WTC11 (cell line): Measurements from ENCODE around the gene GOLPH3. TPM values are rescaled to one million over a fixed set of nuclear protein-coding genes. Genes with fewer than 3 reads are reported as not detected.

ENCODE experiments used
- ATAC-seq: fragments of 200-7000 bp; cut with Tn5 transposase; 2 replicates; pipeline ENCODE4 v1.10.0; 2021; ENCODE audit warnings: mild to moderate bottlenecking, moderate library complexity
- CTCF ChIA-PET: fragments of 300-600 bp; sonication (Branson Sonifier 250); formaldehyde crosslinking; loops from one replicate; lab custom pipeline; 2021; ENCODE audit warnings: antibody characterized with exemption; lab: Charles Lee
- POLR2A ChIA-PET: fragments of 350-600 bp; sonication (Branson Sonifier 250); formaldehyde crosslinking; loops from one replicate; lab custom pipeline; 2021; ENCODE audit warnings: antibody characterized with exemption; lab: Charles Lee
- DNase-seq: peaks from one replicate; pipeline ENCODE4 v3.0.0; 2021; ENCODE audit warnings: low spot score
- H3K27ac Mint-ChIP-seq: 2 replicates; pipeline ENCODE4 v1.8.0; 2021; ENCODE audit warnings: mixed read lengths
- H3K27me3 Mint-ChIP-seq: 2 replicates; pipeline ENCODE4 v1.8.0; 2021; ENCODE audit warnings: low read depth, mild to moderate bottlenecking, moderate library complexity, mixed read lengths
- H3K36me3 Mint-ChIP-seq: 2 replicates; pipeline ENCODE4 v1.8.0; 2021; ENCODE audit warnings: mixed read lengths
- H3K4me1 Mint-ChIP-seq: 2 replicates; pipeline ENCODE4 v1.8.0; 2022; ENCODE audit warnings: mixed read lengths
- H3K4me3 Mint-ChIP-seq: 2 replicates; pipeline ENCODE4 v1.8.0; 2021; ENCODE audit warnings: mild to moderate bottlenecking, moderate library complexity, mixed read lengths
- H3K9me3 Mint-ChIP-seq: 2 replicates; pipeline ENCODE4 v1.8.0; 2021; ENCODE audit warnings: mixed read lengths
- GABPB1 ChIP-seq: sonication (generic); formaldehyde crosslinking; IDR thresholded peaks from 2 replicates; pipeline ENCODE4 v1.8.1; 2023; ENCODE audit warnings: mild to moderate bottlenecking, missing genetic modification reagents
- MXD4 ChIP-seq: fragments of 250-450 bp; sonication (Bioruptor Pico); IDR thresholded peaks from 2 replicates; pipeline ENCODE4 v1.8.0; 2021; ENCODE audit warnings: mild to moderate bottlenecking, moderate library complexity, borderline replicate concordance
- TP53 ChIP-seq: sonication (generic); formaldehyde crosslinking; IDR thresholded peaks from 2 replicates; pipeline ENCODE4 v1.8.1; 2023; ENCODE audit warnings: mild to moderate bottlenecking, missing genetic modification reagents
- ZNF396 ChIP-seq: fragments of 250-450 bp; sonication (Bioruptor Pico); IDR thresholded peaks from 2 replicates; pipeline ENCODE4 v1.8.0; 2021; ENCODE audit warnings: mild to moderate bottlenecking, moderate library complexity, borderline replicate concordance
- total RNA-seq: library from RNA; stranded (reverse); gene quantifications from 3 replicates; pipeline ENCODE4 v1.2.3, GENCODE V29; 2021
- TF ChIP-seq, protein P1 (sequence below): sonication (generic); formaldehyde crosslinking; IDR thresholded peaks from 2 replicates; pipeline ENCODE4 v1.8.0; 2022; ENCODE audit warnings: mild to moderate bottlenecking, missing genetic modification reagents
- TF ChIP-seq, protein P2 (sequence below): fragments of 250-450 bp; sonication (Bioruptor Pico); IDR thresholded peaks from 2 replicates; pipeline ENCODE4 v1.9.0; 2021; ENCODE audit warnings: mild to moderate bottlenecking, borderline replicate concordance
- TF ChIP-seq, protein P3 (sequence below): sonication (generic); formaldehyde crosslinking; conservative IDR thresholded peaks from 2 replicates; pipeline ENCODE4 v1.8.1; 2022; ENCODE audit warnings: mild to moderate bottlenecking, missing genetic modification reagents
- TF ChIP-seq, protein P4 (sequence below): sonication (generic); formaldehyde crosslinking; IDR thresholded peaks from 2 replicates; pipeline ENCODE4 v1.8.0; 2022; ENCODE audit warnings: mild to moderate bottlenecking, missing genetic modification reagents
- TF ChIP-seq, protein P5 (sequence below): fragments of 250-450 bp; sonication (Bioruptor Pico); IDR thresholded peaks from 2 replicates; pipeline ENCODE4 v1.9.0; 2021; ENCODE audit warnings: mild to moderate bottlenecking
- TF ChIP-seq, protein P6 (sequence below): sonication (generic); formaldehyde crosslinking; IDR thresholded peaks from 2 replicates; pipeline ENCODE4 v1.8.1; 2022; ENCODE audit warnings: mild to moderate bottlenecking, missing genetic modification reagents, moderate library complexity, borderline replicate concordance

Gene GOLPH3
- total RNA-seq, 1 experiment from 2014 or later: 101 TPM

DNA sequence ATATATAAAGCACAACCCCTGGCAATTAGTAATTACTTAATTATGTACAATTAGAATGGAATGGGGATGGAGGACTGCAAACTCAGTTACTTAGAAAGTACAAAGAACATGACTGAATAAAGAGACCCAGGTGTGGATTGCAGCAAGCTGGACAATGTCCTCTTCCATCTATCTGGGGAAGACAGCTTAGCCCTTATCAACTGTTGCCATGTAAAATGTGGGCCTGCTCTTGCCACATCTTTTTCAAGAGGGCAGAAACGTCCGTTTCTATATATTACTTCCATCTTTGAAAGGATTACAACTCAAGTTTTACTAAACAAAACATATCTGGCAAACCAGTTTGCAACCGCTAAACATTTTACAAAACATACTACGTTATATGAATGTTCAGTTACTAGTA, 26.2 kb downstream of the GOLPH3 start:
- no peaks in the 10 kb centered on the region for H3K27me3 Mint-ChIP-seq

More for the DNA sequence above, 26.2 kb downstream of the GOLPH3 start:
- CTCF ChIA-PET: no interaction called here
- ATAC-seq: no peak
- no peak overlapping the region for H3K4me3 Mint-ChIP-seq
- DNase-seq: no peak
- H3K36me3 Mint-ChIP-seq: peaks cover 23% of the 10 kb centered on the region
- H3K27ac Mint-ChIP-seq: no peak overlapping the region
- POLR2A ChIA-PET: no interaction called here
- H3K4me1 Mint-ChIP-seq: peaks cover 6% of the 10 kb centered on the region
- H3K9me3 Mint-ChIP-seq: 0 out of 2 replicates have a peak, but pooled peaks cover 6% of the 10 kb centered on the region
- TF ChIP-seq MXD4 (CRISPR knock-in tag) (no peak), ZNF396 (CRISPR knock-in tag) (no peak), GABPB1 (CRISPR knock-in tag) (no peak), TP53 (CRISPR knock-in tag) (no peak)
- TF ChIP-seq, protein P1, sequence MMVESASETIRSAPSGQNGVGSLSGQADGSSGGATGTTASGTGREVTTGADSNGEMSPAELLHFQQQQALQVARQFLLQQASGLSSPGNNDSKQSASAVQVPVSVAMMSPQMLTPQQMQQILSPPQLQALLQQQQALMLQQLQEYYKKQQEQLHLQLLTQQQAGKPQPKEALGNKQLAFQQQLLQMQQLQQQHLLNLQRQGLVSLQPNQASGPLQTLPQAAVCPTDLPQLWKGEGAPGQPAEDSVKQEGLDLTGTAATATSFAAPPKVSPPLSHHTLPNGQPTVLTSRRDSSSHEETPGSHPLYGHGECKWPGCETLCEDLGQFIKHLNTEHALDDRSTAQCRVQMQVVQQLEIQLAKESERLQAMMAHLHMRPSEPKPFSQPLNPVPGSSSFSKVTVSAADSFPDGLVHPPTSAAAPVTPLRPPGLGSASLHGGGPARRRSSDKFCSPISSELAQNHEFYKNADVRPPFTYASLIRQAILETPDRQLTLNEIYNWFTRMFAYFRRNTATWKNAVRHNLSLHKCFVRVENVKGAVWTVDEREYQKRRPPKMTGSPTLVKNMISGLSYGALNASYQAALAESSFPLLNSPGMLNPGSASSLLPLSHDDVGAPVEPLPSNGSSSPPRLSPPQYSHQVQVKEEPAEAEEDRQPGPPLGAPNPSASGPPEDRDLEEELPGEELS (CRISPR knock-in tag): no peak
- TF ChIP-seq, protein P2, sequence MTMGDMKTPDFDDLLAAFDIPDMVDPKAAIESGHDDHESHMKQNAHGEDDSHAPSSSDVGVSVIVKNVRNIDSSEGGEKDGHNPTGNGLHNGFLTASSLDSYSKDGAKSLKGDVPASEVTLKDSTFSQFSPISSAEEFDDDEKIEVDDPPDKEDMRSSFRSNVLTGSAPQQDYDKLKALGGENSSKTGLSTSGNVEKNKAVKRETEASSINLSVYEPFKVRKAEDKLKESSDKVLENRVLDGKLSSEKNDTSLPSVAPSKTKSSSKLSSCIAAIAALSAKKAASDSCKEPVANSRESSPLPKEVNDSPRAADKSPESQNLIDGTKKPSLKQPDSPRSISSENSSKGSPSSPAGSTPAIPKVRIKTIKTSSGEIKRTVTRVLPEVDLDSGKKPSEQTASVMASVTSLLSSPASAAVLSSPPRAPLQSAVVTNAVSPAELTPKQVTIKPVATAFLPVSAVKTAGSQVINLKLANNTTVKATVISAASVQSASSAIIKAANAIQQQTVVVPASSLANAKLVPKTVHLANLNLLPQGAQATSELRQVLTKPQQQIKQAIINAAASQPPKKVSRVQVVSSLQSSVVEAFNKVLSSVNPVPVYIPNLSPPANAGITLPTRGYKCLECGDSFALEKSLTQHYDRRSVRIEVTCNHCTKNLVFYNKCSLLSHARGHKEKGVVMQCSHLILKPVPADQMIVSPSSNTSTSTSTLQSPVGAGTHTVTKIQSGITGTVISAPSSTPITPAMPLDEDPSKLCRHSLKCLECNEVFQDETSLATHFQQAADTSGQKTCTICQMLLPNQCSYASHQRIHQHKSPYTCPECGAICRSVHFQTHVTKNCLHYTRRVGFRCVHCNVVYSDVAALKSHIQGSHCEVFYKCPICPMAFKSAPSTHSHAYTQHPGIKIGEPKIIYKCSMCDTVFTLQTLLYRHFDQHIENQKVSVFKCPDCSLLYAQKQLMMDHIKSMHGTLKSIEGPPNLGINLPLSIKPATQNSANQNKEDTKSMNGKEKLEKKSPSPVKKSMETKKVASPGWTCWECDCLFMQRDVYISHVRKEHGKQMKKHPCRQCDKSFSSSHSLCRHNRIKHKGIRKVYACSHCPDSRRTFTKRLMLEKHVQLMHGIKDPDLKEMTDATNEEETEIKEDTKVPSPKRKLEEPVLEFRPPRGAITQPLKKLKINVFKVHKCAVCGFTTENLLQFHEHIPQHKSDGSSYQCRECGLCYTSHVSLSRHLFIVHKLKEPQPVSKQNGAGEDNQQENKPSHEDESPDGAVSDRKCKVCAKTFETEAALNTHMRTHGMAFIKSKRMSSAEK: no peak
- TF ChIP-seq, protein P3, sequence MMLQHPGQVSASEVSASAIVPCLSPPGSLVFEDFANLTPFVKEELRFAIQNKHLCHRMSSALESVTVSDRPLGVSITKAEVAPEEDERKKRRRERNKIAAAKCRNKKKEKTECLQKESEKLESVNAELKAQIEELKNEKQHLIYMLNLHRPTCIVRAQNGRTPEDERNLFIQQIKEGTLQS (CRISPR knock-in tag): no peak
- TF ChIP-seq, protein P4, sequence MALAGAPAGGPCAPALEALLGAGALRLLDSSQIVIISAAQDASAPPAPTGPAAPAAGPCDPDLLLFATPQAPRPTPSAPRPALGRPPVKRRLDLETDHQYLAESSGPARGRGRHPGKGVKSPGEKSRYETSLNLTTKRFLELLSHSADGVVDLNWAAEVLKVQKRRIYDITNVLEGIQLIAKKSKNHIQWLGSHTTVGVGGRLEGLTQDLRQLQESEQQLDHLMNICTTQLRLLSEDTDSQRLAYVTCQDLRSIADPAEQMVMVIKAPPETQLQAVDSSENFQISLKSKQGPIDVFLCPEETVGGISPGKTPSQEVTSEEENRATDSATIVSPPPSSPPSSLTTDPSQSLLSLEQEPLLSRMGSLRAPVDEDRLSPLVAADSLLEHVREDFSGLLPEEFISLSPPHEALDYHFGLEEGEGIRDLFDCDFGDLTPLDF (CRISPR knock-in tag): no peak
- TF ChIP-seq, protein P5, sequence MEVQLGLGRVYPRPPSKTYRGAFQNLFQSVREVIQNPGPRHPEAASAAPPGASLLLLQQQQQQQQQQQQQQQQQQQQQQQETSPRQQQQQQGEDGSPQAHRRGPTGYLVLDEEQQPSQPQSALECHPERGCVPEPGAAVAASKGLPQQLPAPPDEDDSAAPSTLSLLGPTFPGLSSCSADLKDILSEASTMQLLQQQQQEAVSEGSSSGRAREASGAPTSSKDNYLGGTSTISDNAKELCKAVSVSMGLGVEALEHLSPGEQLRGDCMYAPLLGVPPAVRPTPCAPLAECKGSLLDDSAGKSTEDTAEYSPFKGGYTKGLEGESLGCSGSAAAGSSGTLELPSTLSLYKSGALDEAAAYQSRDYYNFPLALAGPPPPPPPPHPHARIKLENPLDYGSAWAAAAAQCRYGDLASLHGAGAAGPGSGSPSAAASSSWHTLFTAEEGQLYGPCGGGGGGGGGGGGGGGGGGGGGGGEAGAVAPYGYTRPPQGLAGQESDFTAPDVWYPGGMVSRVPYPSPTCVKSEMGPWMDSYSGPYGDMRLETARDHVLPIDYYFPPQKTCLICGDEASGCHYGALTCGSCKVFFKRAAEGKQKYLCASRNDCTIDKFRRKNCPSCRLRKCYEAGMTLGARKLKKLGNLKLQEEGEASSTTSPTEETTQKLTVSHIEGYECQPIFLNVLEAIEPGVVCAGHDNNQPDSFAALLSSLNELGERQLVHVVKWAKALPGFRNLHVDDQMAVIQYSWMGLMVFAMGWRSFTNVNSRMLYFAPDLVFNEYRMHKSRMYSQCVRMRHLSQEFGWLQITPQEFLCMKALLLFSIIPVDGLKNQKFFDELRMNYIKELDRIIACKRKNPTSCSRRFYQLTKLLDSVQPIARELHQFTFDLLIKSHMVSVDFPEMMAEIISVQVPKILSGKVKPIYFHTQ (CRISPR knock-in tag): no peak
- TF ChIP-seq, protein P6, sequence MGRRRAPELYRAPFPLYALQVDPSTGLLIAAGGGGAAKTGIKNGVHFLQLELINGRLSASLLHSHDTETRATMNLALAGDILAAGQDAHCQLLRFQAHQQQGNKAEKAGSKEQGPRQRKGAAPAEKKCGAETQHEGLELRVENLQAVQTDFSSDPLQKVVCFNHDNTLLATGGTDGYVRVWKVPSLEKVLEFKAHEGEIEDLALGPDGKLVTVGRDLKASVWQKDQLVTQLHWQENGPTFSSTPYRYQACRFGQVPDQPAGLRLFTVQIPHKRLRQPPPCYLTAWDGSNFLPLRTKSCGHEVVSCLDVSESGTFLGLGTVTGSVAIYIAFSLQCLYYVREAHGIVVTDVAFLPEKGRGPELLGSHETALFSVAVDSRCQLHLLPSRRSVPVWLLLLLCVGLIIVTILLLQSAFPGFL (CRISPR knock-in tag): no peak
- TF ChIP-seq, all 79 proteins: peak for 0
